Measurements from ENCODE around the gene LRRC32. TPM values are rescaled to one million over a fixed set of nuclear protein-coding genes. Genes with fewer than 3 reads are reported as not detected.
A peak's percentile ranks its signal among the peaks of the same experiment; 100 is the strongest.

LRRC32 gene
- total RNA-seq, 2 experiments from 2014 or later, result 2.5 to 3.0 TPM

GRCh38 chr11:76706667-76707066 lies 36.1 kb upstream of the LRRC32 start:
- no peak for DNase-seq
- Mint-ChIP-seq H3K36me3 (ENCODE audit: low read depth) (no peaks in the 10 kb centered on the region), H3K4me3 (no peak overlapping the region), H3K9me3 (peaks cover 6% of the 10 kb centered on the region), H3K27me3 (ENCODE audit: low read depth) (peaks cover 3% of the 10 kb centered on the region), H3K4me1 (ENCODE audit: low read depth) (no peaks in the 10 kb centered on the region), H3K27ac (no peak overlapping the region)
- intact Hi-C loops (cut with micrococcal nuclease), result no loop called here
- CTCF ChIA-PET, result interaction anchor here (1.8 to 2.0 kb wide), 2 partner anchors 10 to 15 kb away, joined by 5 to 6 read pairs; no protein-coding TSS in a partner anchor

- DNase-seq, result no peak
- no peaks in the 10 kb centered on the region for H3K4me1 Mint-ChIP-seq (ENCODE audit: low read depth)
These were observed 35.3 kb upstream of the LRRC32 start for GRCh38 chr11:76705826-76706225.

DNA sequence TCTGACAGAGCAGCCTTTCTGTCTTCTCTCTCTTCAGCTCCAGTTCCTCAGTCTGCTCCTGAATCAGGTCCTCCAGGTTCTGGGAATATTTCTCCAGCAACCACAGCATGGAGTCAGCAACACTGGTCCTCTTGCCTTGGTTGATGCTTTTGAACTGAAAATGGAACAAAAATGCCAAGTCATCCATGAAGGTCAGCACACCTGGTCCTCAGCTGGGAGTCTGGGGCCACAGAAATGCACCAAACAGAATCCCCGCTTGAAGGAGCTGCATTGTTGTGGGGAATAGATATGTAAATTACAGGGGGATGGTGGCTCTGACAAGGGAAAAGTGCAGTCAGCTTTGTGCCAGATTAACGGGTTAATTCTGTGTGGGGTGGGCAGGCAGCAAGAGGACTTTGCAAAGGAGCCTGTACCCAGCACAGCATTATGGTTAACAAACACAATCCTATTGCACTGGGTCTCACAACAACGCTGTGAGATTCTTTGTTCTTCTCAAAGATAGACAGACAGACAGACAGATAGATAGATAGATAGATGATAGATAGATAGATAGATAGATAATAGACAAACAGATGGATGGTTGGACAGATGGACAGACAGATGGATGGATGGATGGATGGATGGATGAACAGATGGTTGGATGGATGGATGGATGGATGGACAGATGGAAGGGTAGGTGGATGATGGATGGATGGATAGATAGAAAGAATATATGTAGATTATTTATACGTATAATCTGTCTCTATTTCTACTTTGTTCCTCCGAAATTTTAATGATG lies 33.8 kb upstream of the LRRC32 start:
- Mint-ChIP-seq H3K4me3 (no peak overlapping the region), H3K4me1 (ENCODE audit: low read depth) (no peaks in the 10 kb centered on the region), H3K9me3 (peaks cover 6% of the 10 kb centered on the region), H3K36me3 (ENCODE audit: low read depth) (no peaks in the 10 kb centered on the region), H3K27ac (no peak overlapping the region), H3K27me3 (ENCODE audit: low read depth) (peaks cover 3% of the 10 kb centered on the region)
- CTCF ChIA-PET, result no interaction called here
- intact Hi-C loops (cut with micrococcal nuclease), result no loop called here
- DNase-seq, result no peak

More at GRCh38 chr11:76705826-76706225, 35.3 kb upstream of the LRRC32 start:
- H3K27me3 Mint-ChIP-seq (ENCODE audit: low read depth), result peaks cover 3% of the 10 kb centered on the region
- H3K9me3 Mint-ChIP-seq, result peaks cover 6% of the 10 kb centered on the region
- CTCF ChIA-PET, result interaction anchor here (1.8 to 2.0 kb wide), 2 partner anchors 11 to 16 kb away, joined by 5 to 6 read pairs; no protein-coding TSS in a partner anchor
- intact Hi-C loops (cut with micrococcal nuclease), result no loop called here
- H3K36me3 Mint-ChIP-seq (ENCODE audit: low read depth), result no peaks in the 10 kb centered on the region
- no peak overlapping the region for H3K4me3 Mint-ChIP-seq
- H3K27ac Mint-ChIP-seq, result no peak overlapping the region

- no peaks in the 10 kb centered on the region for H3K36me3 Mint-ChIP-seq (ENCODE audit: low read depth)
- no peak overlapping the region for H3K4me3 Mint-ChIP-seq
- H3K9me3 Mint-ChIP-seq, result peaks cover 6% of the 10 kb centered on the region
- no peak overlapping the region for H3K27ac Mint-ChIP-seq
- DNase-seq, result no peak
- CTCF ChIA-PET, result no interaction called here
- intact Hi-C loops (cut with micrococcal nuclease), result no loop called here
- H3K4me1 Mint-ChIP-seq (ENCODE audit: low read depth), result no peaks in the 10 kb centered on the region
- H3K27me3 Mint-ChIP-seq (ENCODE audit: low read depth), result peaks cover 3% of the 10 kb centered on the region
These were observed 33.2 kb upstream of the LRRC32 start for GRCh38 chr11:76703707-76704106.

- intact Hi-C loops (cut with micrococcal nuclease), result no loop called here
- no peak overlapping the region for H3K27ac Mint-ChIP-seq
- no peak overlapping the region for H3K4me3 Mint-ChIP-seq
- CTCF ChIA-PET, result interaction anchor here (1.6 kb wide), 1 partner anchor 22 kb away, joined by 4 read pairs; no protein-coding TSS in a partner anchor
- DNase-seq, result no peak
- H3K27me3 Mint-ChIP-seq (ENCODE audit: low read depth), result peaks cover 3% of the 10 kb centered on the region
- H3K4me1 Mint-ChIP-seq (ENCODE audit: low read depth), result no peaks in the 10 kb centered on the region
- H3K9me3 Mint-ChIP-seq, result peaks cover 6% of the 10 kb centered on the region
- no peaks in the 10 kb centered on the region for H3K36me3 Mint-ChIP-seq (ENCODE audit: low read depth)
These were observed 32.0 kb upstream of the LRRC32 start for GRCh38 chr11:76702336-76703128.

DNA sequence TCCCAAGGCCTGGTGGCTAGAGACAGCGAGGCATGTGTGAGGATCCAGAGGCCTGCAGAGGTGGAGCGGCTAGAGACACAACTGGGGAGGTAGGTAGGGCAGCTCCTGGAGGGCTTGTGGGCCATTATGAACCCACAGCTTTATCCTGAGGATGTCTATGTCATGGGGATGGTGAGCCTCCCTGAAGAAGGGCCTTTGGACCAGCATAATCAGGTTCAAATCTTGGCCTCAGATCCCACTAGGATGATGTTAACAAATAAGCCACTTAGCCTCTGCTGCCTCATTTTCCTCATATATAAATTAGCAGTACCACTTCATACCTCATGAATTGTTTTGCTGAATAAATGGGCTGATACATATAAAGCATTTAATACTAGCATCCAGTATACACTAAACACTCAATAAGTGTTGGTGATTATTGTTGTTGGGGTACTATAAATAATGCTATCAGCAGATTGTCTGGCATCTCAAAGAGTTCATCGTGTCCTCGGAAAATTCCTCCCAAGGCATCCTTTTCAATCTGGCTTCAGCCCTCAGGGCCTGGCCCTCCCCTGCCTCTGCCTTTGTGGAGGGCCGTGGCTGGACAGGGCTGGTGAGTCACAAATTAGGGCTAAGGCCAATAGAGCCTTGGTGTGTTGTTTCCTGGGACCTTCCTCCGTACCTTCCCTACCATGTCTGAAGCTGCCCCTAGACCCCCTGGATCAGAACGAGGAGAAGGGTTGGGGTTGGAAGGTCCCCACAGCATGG lies 30.9 kb upstream of the LRRC32 start:
- Mint-ChIP-seq H3K27me3 (ENCODE audit: low read depth) (peaks cover 3% of the 10 kb centered on the region), H3K9me3 (peaks cover 6% of the 10 kb centered on the region), H3K27ac (no peak overlapping the region), H3K4me3 (no peak overlapping the region), H3K4me1 (ENCODE audit: low read depth) (no peaks in the 10 kb centered on the region), H3K36me3 (ENCODE audit: low read depth) (no peaks in the 10 kb centered on the region)
- DNase-seq, result no peak
- intact Hi-C loops (cut with micrococcal nuclease), result no loop called here
- CTCF ChIA-PET, result interaction anchor here (1.6 kb wide), 1 partner anchor 23 kb away, joined by 4 read pairs; no protein-coding TSS in a partner anchor

DNA sequence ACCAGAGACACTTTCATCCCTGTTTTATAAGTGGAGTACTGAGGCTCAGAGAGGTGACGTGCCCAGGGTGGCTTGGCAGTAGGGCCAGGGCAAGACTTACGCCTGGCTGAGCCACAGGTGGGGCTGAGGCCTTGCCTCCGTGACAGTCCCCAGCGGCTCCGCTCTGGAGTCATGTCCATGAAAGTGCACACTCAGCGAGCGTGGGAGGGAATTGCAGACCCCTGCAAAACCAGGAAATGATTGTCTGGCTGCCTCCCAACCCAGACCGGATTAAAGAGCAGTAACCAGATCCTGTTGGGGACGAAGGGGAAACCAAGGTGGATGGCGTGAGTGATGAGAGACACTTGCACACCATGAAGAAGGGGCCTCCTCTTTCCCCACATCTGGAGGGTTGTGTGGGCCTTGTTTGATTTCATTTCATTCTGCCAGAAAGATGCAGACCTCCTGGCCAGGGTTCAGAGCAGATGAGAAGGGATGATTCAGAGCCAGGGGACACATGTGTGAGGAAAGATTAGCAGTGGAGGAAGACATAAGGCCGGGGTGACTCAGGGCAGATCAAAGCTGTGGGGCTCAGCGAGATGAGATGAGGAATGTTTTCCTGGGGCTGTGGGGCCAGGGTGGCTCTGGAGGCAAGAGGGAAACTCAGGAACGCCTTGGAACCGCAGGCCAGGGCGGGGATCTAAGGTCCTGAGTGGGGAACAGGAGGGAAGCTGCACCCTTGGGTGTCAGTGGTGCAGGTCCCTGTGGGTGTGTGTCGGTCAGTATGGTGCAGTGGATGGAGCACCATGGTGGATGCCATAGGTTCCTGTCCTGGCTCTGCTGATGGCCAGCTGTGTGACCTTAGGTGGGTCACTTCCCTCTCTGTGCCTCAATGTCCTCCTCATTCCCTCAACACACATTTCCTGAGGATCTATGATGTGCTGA lies 29.9 kb upstream of the LRRC32 start:
- Mint-ChIP-seq H3K36me3 (ENCODE audit: low read depth) (no peaks in the 10 kb centered on the region), H3K9me3 (peaks cover 2% of the 10 kb centered on the region), H3K4me3 (no peak overlapping the region), H3K27ac (no peak overlapping the region), H3K4me1 (ENCODE audit: low read depth) (no peaks in the 10 kb centered on the region), H3K27me3 (ENCODE audit: low read depth) (peaks cover 3% of the 10 kb centered on the region)
- CTCF ChIA-PET, result interaction anchor here (1.6 kb wide), 1 partner anchor 24 kb away, joined by 4 read pairs; no protein-coding TSS in a partner anchor
- intact Hi-C loops (cut with micrococcal nuclease), result no loop called here
- no peak for DNase-seq

DNA sequence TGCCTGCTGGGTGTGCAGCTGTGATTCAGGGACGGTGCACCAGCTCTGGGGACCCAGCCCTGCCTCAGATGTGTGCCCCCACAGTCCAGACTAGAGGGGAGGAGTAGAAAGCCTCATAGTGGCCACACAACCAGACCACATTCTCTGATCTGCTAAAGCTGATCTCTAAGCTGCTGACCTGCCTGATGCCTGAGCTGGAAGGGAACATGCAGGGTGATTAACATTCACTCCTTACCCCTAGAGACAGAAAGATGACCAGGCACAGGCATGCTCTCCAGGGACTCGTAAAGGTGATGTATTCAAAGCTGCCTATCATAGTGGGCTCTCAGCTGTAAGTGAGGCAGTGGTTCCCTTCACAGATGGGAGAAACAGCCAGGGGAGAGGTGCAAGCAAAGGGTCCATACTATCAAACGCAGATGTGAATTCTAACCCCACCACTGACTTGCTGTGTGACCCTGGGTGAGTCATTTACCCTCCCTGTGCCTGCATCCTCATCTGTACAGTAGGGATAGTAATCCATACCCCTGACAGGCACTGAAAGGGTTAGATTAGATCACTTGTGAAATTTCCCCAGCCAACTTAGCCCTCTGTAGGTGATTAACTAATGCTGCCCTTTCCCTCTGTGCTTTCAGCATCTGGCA lies 29.0 kb upstream of the LRRC32 start:
- Mint-ChIP-seq H3K27me3 (ENCODE audit: low read depth) (peaks cover 2% of the 10 kb centered on the region), H3K4me1 (ENCODE audit: low read depth) (no peaks in the 10 kb centered on the region), H3K4me3 (no peak overlapping the region), H3K36me3 (ENCODE audit: low read depth) (no peaks in the 10 kb centered on the region), H3K9me3 (peaks cover 2% of the 10 kb centered on the region), H3K27ac (no peak overlapping the region)
- intact Hi-C loops (cut with micrococcal nuclease), result no loop called here
- CTCF ChIA-PET, result interaction anchor here (0.6 to 1.3 kb wide), 3 partner anchors 16 to 121 kb away, joined by 3 to 4 read pairs (median 3); no protein-coding TSS in a partner anchor
- DNase-seq, result no peak

- intact Hi-C loops (cut with micrococcal nuclease), result no loop called here
- CTCF ChIA-PET, result interaction anchor here (0.6 to 1.3 kb wide), 3 partner anchors 18 to 120 kb away, joined by 3 to 4 read pairs (median 3); no protein-coding TSS in a partner anchor
- no peaks in the 10 kb centered on the region for H3K4me1 Mint-ChIP-seq (ENCODE audit: low read depth)
- no peaks in the 10 kb centered on the region for H3K9me3 Mint-ChIP-seq
- no peak overlapping the region for H3K27ac Mint-ChIP-seq
- no peaks in the 10 kb centered on the region for H3K27me3 Mint-ChIP-seq (ENCODE audit: low read depth)
- H3K4me3 Mint-ChIP-seq, result no peak overlapping the region
- peak; percentile 13 for DNase-seq
- H3K36me3 Mint-ChIP-seq (ENCODE audit: low read depth), result no peaks in the 10 kb centered on the region
These were observed 27.9 kb upstream of the LRRC32 start for GRCh38 chr11:76698321-76699043.

GRCh38 chr11:76696756-76697155 lies 26.2 kb upstream of the LRRC32 start:
- intact Hi-C loops (cut with micrococcal nuclease), result no loop called here
- CTCF ChIA-PET, result no interaction called here

More at GRCh38 chr11:76696756-76697155, 26.2 kb upstream of the LRRC32 start:
- no peaks in the 10 kb centered on the region for H3K9me3 Mint-ChIP-seq
- H3K4me3 Mint-ChIP-seq, result no peak overlapping the region
- no peaks in the 10 kb centered on the region for H3K4me1 Mint-ChIP-seq (ENCODE audit: low read depth)
- no peak overlapping the region for H3K27ac Mint-ChIP-seq
- no peaks in the 10 kb centered on the region for H3K36me3 Mint-ChIP-seq (ENCODE audit: low read depth)
- H3K27me3 Mint-ChIP-seq (ENCODE audit: low read depth), result no peaks in the 10 kb centered on the region
- DNase-seq, result no peak
